GM12878 (cell line): ENCODE data around the gene CDKN2A. TPM values are rescaled to one million over a fixed set of nuclear protein-coding genes. Genes with fewer than 3 reads are reported as not detected.

Experiments
- CBFB ChIP-seq: IDR thresholded peaks from 2 replicates; pipeline ENCODE4 v1.6.1; 2016; ENCODE audit warnings: antibody characterized with exemption, low read depth
- CREB1 ChIP-seq: IDR thresholded peaks from 2 replicates; pipeline ENCODE4 v1.6.1; 2012; ENCODE audit warnings: low read depth, mild to moderate bottlenecking, inconsistent platforms
- EED ChIP-seq: sonication (generic); IDR thresholded peaks from 2 replicates; pipeline ENCODE4 v1.6.1; 2016; ENCODE audit warnings: antibody characterized with exemption, low read depth
- HDAC6 ChIP-seq: fragments of 200-600 bp; sonication (generic); IDR thresholded peaks from one replicate; pipeline ENCODE4 v1.8.0; 2017; ENCODE audit warnings: antibody characterized with exemption; ENCODE audit not compliant: unreplicated experiment
- RAD51 ChIP-seq: fragments of 450-650 bp; IDR thresholded peaks from 2 replicates; pipeline ENCODE4 v1.6.1; 2016; ENCODE audit warnings: moderate library complexity, mild to moderate bottlenecking, inconsistent platforms
- RUNX3 ChIP-seq: IDR thresholded peaks from 2 replicates; pipeline ENCODE4 v1.6.1; 2012; ENCODE audit warnings: low read length, inconsistent platforms
- SMAD1 ChIP-seq: fragments of 450-650 bp; IDR thresholded peaks from 2 replicates; pipeline ENCODE4 v1.6.1; 2018; ENCODE audit warnings: mild to moderate bottlenecking, low read depth; ENCODE audit not compliant: partially characterized antibody
- TAF1 ChIP-seq: IDR thresholded peaks from 2 replicates; pipeline ENCODE4 v1.6.1; 2011; ENCODE audit warnings: mild to moderate bottlenecking, low read depth, low read length, borderline replicate concordance
- ZNF274 ChIP-seq: IDR thresholded peaks from one replicate; pipeline ENCODE4 v1.8.0; 2011; ENCODE audit not compliant: insufficient read length, insufficient read depth
- ZNF384 ChIP-seq: IDR thresholded peaks from 2 replicates; pipeline ENCODE4 v1.6.1; 2012; ENCODE audit warnings: low read depth, mild to moderate bottlenecking, low read length, improper control_type of control experiment, borderline replicate concordance
- polyA plus RNA-seq, 11 experiments: library from polyadenylated mRNA; depleted of rRNA in 4 of 11; unstranded in 6 of 11; stranded (reverse) in 5 of 11; fragments of >200 nt; fragmentation: Nextera tagmentation in 4 of 11; fragmentation: Illumina TruSeq in 1 of 11; extraction: Ambion mirVana in 4 of 11; extraction: Trizol in 1 of 11; gene quantifications; 1 replicate in 1 of 11; 2 replicates in 10 of 11; pipeline versions ENCODE4 v1.2.1 to v1.2.3, GENCODE V29; 2011 to 2016; ENCODE audit warnings: inconsistent platforms in 2 of 11, missing spikeins in 2 of 11, low read depth in 1 of 11
- total RNA-seq, 4 experiments: library from RNA; depleted of rRNA in 3 of 4; stranded (reverse); fragments of >200 nt in 3 of 4; fragmentation: Illumina TruSeq in 1 of 4; extraction: Trizol in 1 of 4; gene quantifications; 2 replicates each; pipeline versions ENCODE4 v1.2.1 to v1.2.3, GENCODE V29; 2013 to 2021
- TF ChIP-seq, protein P1 (sequence below): fragments of 450-650 bp; conservative IDR thresholded peaks from 2 replicates; pipeline ENCODE4 v1.6.1; 2017; ENCODE audit warnings: mild to moderate bottlenecking, moderate library complexity
- TF ChIP-seq, protein P2 (sequence below): IDR thresholded peaks from 2 replicates; pipeline ENCODE4 v1.6.1; 2012; ENCODE audit warnings: low read depth, low read length, improper control_type of control experiment
- TF ChIP-seq, protein P3 (sequence below): fragments of 150-350 bp; IDR thresholded peaks from 2 replicates; pipeline ENCODE4 v1.6.1; 2016; ENCODE audit warnings: low read depth, low read length

The CDKN2A gene
- total and polyA plus RNA-seq, 10 of the 15 experiments (the other 5 are each of a cell fraction or from before 2014, with no cell fraction given) = 0.84 to 41.2 (median 18.4) TPM

DNA sequence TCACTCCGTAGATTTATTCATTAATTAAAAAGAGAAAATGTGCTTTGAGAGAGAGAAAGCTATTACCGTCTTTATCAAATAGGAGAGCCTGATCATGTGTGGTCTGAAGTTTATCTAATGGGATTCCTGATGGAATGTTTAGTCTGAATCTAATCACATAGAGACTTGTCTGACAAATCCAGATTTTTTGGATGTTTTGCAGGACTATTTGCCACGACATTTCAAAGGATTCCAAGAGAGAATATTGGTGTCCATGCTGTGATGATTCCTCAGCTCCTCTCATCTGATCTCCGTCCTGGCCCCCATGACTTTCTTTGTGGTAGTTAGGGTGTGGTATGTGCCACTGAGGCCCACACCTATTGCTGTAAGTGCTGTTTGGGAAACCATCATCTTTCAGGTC lies 35.0 kb upstream of the CDKN2A start (continued):
- TF ChIP-seq ZNF274 = no peak
- TF ChIP-seq EED = no peak
- no peak for TF ChIP-seq HDAC6
- no peak for TF ChIP-seq RUNX3
- TF ChIP-seq, protein P1, sequence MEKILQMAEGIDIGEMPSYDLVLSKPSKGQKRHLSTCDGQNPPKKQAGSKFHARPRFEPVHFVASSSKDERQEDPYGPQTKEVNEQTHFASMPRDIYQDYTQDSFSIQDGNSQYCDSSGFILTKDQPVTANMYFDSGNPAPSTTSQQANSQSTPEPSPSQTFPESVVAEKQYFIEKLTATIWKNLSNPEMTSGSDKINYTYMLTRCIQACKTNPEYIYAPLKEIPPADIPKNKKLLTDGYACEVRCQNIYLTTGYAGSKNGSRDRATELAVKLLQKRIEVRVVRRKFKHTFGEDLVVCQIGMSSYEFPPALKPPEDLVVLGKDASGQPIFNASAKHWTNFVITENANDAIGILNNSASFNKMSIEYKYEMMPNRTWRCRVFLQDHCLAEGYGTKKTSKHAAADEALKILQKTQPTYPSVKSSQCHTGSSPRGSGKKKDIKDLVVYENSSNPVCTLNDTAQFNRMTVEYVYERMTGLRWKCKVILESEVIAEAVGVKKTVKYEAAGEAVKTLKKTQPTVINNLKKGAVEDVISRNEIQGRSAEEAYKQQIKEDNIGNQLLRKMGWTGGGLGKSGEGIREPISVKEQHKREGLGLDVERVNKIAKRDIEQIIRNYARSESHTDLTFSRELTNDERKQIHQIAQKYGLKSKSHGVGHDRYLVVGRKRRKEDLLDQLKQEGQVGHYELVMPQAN = no peak
- no peak for TF ChIP-seq CBFB
- TF ChIP-seq SMAD1 = no peak
- no peak for TF ChIP-seq ZNF384
- no peak for TF ChIP-seq RAD51
- TF ChIP-seq CREB1 = no peak
- TF ChIP-seq, protein P2, sequence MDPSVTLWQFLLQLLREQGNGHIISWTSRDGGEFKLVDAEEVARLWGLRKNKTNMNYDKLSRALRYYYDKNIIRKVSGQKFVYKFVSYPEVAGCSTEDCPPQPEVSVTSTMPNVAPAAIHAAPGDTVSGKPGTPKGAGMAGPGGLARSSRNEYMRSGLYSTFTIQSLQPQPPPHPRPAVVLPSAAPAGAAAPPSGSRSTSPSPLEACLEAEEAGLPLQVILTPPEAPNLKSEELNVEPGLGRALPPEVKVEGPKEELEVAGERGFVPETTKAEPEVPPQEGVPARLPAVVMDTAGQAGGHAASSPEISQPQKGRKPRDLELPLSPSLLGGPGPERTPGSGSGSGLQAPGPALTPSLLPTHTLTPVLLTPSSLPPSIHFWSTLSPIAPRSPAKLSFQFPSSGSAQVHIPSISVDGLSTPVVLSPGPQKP = no peak
- TF ChIP-seq TAF1 = no peak
- TF ChIP-seq, protein P3, sequence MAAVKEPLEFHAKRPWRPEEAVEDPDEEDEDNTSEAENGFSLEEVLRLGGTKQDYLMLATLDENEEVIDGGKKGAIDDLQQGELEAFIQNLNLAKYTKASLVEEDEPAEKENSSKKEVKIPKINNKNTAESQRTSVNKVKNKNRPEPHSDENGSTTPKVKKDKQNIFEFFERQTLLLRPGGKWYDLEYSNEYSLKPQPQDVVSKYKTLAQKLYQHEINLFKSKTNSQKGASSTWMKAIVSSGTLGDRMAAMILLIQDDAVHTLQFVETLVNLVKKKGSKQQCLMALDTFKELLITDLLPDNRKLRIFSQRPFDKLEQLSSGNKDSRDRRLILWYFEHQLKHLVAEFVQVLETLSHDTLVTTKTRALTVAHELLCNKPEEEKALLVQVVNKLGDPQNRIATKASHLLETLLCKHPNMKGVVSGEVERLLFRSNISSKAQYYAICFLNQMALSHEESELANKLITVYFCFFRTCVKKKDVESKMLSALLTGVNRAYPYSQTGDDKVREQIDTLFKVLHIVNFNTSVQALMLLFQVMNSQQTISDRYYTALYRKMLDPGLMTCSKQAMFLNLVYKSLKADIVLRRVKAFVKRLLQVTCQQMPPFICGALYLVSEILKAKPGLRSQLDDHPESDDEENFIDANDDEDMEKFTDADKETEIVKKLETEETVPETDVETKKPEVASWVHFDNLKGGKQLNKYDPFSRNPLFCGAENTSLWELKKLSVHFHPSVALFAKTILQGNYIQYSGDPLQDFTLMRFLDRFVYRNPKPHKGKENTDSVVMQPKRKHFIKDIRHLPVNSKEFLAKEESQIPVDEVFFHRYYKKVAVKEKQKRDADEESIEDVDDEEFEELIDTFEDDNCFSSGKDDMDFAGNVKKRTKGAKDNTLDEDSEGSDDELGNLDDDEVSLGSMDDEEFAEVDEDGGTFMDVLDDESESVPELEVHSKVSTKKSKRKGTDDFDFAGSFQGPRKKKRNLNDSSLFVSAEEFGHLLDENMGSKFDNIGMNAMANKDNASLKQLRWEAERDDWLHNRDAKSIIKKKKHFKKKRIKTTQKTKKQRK = no peak
